Lung (tissue), 12 donors: Measurements from ENCODE around the gene EPHA6. TPM values are rescaled to one million over a fixed set of nuclear protein-coding genes. Genes with fewer than 3 reads are reported as not detected.
"Not testable (repeated sequence)": the region's sequence is repeated elsewhere in the genome, so short reads cannot be mapped to it uniquely, and the experiment has no call there.

ENCODE experiments used
- ATAC-seq: fragments of 200-7000 bp; cut with Tn5 transposase; one replicate; pipeline ENCODE4 v1.9.1; 2020; ENCODE audit warnings: moderate number of reproducible peaks; ENCODE audit not compliant: insufficient read depth, low FRiP score
- DNase-seq, 3 donors: peaks; one replicate each; pipeline ENCODE4 v3.0.0-alpha.2; 2013 to 2017
- H3K27ac ChIP-seq, 2 donors: one replicate each; pipeline ENCODE4 v1.5.1; 2013; ENCODE audit warnings: mild to moderate bottlenecking in 2 of 2, moderate library complexity in 2 of 2, control low read depth in 1 of 2, inconsistent platforms in 1 of 2, low read depth in 1 of 2, low read length in 1 of 2
- H3K27me3 ChIP-seq, 3 donors: one replicate each; pipeline ENCODE4 v1.5.1; 2013; ENCODE audit warnings: low read length in 2 of 3; ENCODE audit not compliant: control insufficient read depth in 3 of 3, insufficient read depth in 3 of 3
- H3K36me3 ChIP-seq, 4 donors: one replicate each; pipeline ENCODE4 v1.5.1; 2013; ENCODE audit warnings: low read length in 4 of 4, mild to moderate bottlenecking in 1 of 4, moderate library complexity in 1 of 4; ENCODE audit not compliant: control insufficient read depth in 4 of 4, insufficient read depth in 4 of 4
- H3K4me1 ChIP-seq, 5 donors: one replicate each; pipeline ENCODE4 v1.5.1; 2013; ENCODE audit warnings: low read length in 5 of 5, mild to moderate bottlenecking in 2 of 5, moderate library complexity in 1 of 5; ENCODE audit not compliant: control insufficient read depth in 5 of 5, insufficient read depth in 5 of 5
- H3K4me3 ChIP-seq: one replicate; pipeline ENCODE4 v1.5.1; 2013; ENCODE audit warnings: mild to moderate bottlenecking, control low read depth, moderate library complexity
- H3K9ac ChIP-seq, 2 donors: one replicate each; pipeline ENCODE4 v1.5.1; 2013; ENCODE audit warnings: low read length in 2 of 2, control low read depth in 1 of 2; ENCODE audit not compliant: insufficient read depth in 1 of 2
- H3K9me3 ChIP-seq, 4 donors: one replicate each; pipeline ENCODE4 v1.5.1; 2013; ENCODE audit warnings: low read length in 3 of 4, mild to moderate bottlenecking in 1 of 4, moderate library complexity in 1 of 4; ENCODE audit not compliant: control insufficient read depth in 4 of 4, insufficient read depth in 3 of 4
- WGBS, 2 donors: extraction: QIAGEN DNeasy Blood & Tissue Kit; methylation state at CpG; one replicate each; pipeline ENCODE4 v1.1.7; 2013; 5-methylcytosine and 5-hydroxymethylcytosine counted together
- polyA plus RNA-seq, 2 donors: library from polyadenylated mRNA; stranded (reverse); fragments of 200-250 nt; gene quantifications; one replicate each; pipeline ENCODE4 v1.2.1, GENCODE V29; 2013
- total RNA-seq, 2 donors: library from RNA; depleted of rRNA in 1 of 2; stranded (reverse); fragments of >200 nt in 1 of 2; gene quantifications; one replicate each; pipeline ENCODE4 v1.2.1, GENCODE V29; 2014 to 2021
- TF ChIP-seq, protein P1 (sequence below): IDR thresholded peaks from 2 replicates; pipeline ENCODE4 v1.5.1; 2012; ENCODE audit warnings: mild to moderate bottlenecking; ENCODE audit errors: control extremely low read depth, extremely low read depth
- donor health status: control.
- donor health status: control.
- donor health status: Bipolar disorder and iron deficiency.
- donor health status: healthy.
- donor health status: DM: yes; HTN: yes; CAD: no.

Gene EPHA6
- total and polyA plus RNA-seq, 4 donors, result 0.31 to 1.3 TPM; not detected in 2

DNA sequence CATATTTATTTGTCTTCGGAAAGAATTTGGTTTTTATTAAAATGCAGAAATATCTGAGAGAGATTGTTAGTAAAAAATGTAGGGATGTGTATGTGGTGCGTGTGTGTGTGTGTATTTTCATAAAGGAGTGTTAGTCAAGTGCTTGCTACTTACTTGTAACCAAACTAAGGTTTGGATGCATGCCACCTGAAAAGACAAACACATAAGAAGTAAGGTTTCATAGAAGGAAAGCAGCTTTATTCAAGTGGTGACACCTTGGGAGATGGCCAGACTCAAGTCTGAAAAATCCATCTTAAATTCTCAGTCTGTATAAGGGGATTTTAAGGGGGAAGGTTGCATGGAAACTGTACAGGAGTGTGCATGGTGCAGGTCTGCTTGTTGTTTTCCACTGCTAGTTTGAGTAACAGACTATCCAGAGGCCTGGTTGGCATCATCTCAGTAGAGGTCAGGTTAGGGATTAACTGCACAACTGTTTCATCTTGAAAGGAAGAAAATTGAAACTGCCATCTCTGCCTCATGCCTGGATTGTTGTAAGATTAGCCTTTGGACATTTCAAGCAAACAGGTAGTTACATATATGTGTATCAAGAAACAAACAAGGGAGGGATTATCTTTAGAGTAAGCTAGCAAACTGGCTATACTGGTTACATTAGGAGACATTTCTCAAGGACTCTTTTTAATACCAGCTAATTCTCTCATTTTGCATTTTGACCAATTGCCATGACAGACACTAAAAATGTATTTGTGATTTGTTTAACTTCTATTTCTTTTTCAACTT lies 196.7 kb downstream of the EPHA6 start:
- Histone ChIP-seq H3K36me3 (no peaks in the 10 kb centered on the region), H3K9me3 (peaks cover 0 to 7% (median 5%) of the 10 kb centered on the region in 4 donors), H3K27ac (no peak overlapping the region), H3K4me1 (peaks cover 0 to 4% (median 0%) of the 10 kb centered on the region in 5 donors), H3K9ac (no peak overlapping the region), H3K4me3 (no peak overlapping the region), H3K27me3 (no peaks in the 10 kb centered on the region)
- peak in 1 of 3 donors; percentile 51 for DNase-seq
- TF ChIP-seq, protein P1, sequence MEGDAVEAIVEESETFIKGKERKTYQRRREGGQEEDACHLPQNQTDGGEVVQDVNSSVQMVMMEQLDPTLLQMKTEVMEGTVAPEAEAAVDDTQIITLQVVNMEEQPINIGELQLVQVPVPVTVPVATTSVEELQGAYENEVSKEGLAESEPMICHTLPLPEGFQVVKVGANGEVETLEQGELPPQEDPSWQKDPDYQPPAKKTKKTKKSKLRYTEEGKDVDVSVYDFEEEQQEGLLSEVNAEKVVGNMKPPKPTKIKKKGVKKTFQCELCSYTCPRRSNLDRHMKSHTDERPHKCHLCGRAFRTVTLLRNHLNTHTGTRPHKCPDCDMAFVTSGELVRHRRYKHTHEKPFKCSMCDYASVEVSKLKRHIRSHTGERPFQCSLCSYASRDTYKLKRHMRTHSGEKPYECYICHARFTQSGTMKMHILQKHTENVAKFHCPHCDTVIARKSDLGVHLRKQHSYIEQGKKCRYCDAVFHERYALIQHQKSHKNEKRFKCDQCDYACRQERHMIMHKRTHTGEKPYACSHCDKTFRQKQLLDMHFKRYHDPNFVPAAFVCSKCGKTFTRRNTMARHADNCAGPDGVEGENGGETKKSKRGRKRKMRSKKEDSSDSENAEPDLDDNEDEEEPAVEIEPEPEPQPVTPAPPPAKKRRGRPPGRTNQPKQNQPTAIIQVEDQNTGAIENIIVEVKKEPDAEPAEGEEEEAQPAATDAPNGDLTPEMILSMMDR, result no peak
- ATAC-seq, result no peak
- 70% methylated on average over 2 of the region's 2 CpGs for WGBS, 2 donors

DNA sequence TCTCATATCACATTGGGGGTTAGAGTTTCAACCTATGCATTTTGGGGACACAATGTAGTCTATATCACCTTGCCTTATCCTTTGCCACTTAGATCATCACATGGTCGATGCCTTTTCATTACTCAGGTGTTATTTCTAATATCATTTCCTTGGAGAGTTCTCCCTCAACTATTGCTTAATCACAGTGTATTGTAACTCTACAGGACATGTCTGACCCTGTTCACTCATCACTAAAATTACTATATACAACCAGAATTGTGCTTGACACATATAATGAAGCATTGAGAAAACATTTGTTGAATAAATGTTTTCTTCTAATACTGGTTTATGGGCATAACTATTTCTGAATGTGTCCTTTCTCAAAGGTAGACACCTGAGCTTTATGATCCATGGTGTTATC lies 207.4 kb downstream of the EPHA6 start:
- Histone ChIP-seq H3K9ac (no peak overlapping the region), H3K4me1 (peaks cover 0 to 5% (median 0%) of the 10 kb centered on the region in 5 donors), H3K27ac (no peak overlapping the region), H3K27me3 (no peaks in the 10 kb centered on the region), H3K36me3 (no peaks in the 10 kb centered on the region), H3K9me3 (peaks cover 0 to 4% (median 0%) of the 10 kb centered on the region in 4 donors), H3K4me3 (no peak overlapping the region)
- TF ChIP-seq, protein P1, result no peak
- ATAC-seq (no peak), DNase-seq (no peak)
- WGBS, 2 donors, result 80 to 81% methylated on average over 1 of the region's 1 CpG

DNA sequence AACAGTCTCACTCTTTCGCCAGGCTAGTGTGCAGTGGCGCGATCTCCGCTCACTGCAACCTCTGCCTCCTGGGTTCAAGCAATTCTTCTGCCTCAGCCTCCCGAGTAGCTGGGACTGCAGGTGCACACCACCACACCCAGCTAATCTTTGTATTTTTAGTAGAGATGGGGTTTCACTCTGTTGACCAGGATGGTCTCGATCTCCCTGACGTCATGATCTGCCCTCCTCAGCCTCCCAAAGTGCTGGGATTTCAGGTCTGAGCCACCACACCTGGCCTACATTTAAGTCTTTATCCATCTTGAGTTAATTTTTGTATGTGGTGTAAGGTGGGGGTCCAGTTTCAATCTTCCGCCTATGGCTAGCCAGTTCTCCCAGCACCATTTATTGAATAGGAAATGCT lies 211.2 kb downstream of the EPHA6 start:
- not testable (repeated sequence) for ATAC-seq, H3K9me3 ChIP-seq, H3K4me1 ChIP-seq, H3K9ac ChIP-seq, H3K36me3 ChIP-seq, H3K27me3 ChIP-seq, H3K27ac ChIP-seq, DNase-seq, H3K4me3 ChIP-seq
- WGBS, 2 donors, result 90 to 95% methylated on average over 8 of the region's 8 CpGs

DNA sequence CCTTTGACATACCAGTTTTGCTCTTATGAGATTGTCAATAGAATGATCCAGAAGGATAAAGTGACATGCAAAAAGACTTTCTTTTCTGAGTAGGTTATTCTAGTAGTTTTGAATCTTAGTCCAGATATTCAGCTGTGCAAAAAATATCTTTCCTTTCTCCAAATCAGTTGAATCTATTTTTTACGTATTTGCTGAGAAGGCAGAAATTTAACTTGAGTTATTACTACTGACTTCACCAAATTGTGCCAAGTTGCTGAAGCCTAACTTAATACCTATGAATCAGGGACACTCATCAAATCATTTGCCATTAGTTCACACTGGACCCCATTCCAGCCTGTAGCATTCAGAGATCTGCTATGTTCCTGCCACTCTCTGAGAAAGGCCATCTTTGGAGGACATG lies 215.6 kb downstream of the EPHA6 start:
- TF ChIP-seq, protein P1, result no peak
- Histone ChIP-seq H3K4me1 (no peaks in the 10 kb centered on the region), H3K9me3 (no peaks in the 10 kb centered on the region), H3K36me3 (no peaks in the 10 kb centered on the region), H3K9ac (no peak overlapping the region), H3K27me3 (no peaks in the 10 kb centered on the region), H3K4me3 (no peak overlapping the region), H3K27ac (no peak overlapping the region)
- DNase-seq (no peak), ATAC-seq (no peak)
- 89 to 93% methylated on average over 1 of the region's 1 CpG for WGBS, 2 donors
